ENCODE data around the gene ASPN.
A peak's percentile ranks its signal among the peaks of the same experiment; 100 is the strongest.

The ASPN gene

DNA sequence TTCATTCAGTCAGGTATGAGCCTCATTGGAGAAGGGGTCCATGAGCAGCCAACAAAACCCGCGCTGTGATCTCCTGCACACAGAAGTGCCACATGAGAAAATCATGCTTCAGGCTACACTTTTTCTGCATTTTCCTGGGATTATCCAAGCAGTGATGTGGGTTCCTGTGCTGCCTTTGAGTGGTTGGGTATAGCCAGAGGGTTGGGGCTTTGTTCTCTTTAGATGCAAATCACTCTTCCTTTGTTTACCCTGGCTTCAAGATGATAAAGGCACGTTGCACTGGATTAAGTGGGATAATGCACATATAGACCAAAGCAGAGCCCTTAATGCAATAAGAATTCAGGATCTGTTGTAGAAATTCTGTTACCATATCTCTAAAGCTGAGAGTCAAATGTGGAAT, 34.7 kb upstream of the ASPN start:
- Histone ChIP-seq H3K27ac (ENCODE audit: low read depth, low read length) (peak overlapping the region; percentile 0), H3K9ac (ENCODE audit: low read depth, low read length) (no peak overlapping the region), H3K27me3 (ENCODE audit: control insufficient read depth, insufficient read depth, low read length) (no peaks in the 10 kb centered on the region), H3K9me3 (ENCODE audit: control insufficient read depth, insufficient read depth, low read length) (no peaks in the 10 kb centered on the region), H3K4me3 (ENCODE audit: low read depth, low read length) (no peak overlapping the region), H3K36me3 (ENCODE audit: control insufficient read depth, insufficient read depth, low read length) (no peaks in the 10 kb centered on the region), H3K4me1 (ENCODE audit: control insufficient read depth, insufficient read depth, low read length) (peaks cover 9% of the 10 kb centered on the region)

DNA sequence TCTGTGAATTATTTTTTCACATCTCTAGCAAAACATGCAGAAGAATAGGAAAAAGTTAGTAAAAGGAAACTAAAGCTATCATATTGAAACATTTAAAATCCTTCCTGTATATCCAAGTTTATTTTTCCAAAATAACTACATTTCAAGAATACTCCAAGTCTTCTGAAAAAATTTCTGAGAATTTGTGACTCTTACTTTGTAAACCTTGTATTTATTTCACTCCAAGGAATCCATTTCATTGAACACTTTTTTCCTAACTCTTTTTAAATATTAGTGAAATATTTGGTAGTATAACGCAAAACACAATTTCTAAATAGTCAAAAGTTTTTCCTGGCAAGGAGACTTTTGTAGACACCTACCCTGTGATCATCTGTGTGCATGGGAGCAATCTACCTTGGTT, 34.2 kb upstream of the ASPN start:
- H3K4me1 ChIP-seq (ENCODE audit: control insufficient read depth, insufficient read depth, low read length), result peaks cover 9% of the 10 kb centered on the region
- no peaks in the 10 kb centered on the region for H3K27me3 ChIP-seq (ENCODE audit: control insufficient read depth, insufficient read depth, low read length)

DNA sequence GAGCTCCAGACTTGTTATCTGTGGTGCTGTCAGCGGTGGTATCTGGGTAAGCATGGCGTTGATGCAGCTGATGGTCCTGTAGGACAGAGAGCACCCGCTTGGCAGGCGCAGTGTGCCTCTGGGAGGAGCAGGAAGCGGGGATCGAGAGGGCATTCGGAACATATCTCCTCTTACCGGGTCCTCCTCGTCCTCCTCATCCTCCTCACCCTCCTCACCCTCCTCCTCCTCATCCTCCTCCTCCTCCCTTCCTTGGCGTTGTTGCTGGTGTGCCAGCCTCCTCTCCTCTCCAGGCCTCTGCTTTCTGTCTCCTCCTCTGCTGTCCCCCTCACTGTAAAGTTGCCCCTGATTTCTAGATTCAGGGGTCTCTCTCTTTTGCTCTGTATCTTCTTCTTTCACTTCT, 32.3 kb upstream of the ASPN start:
- Histone ChIP-seq H3K27ac (ENCODE audit: low read depth, low read length) (no peak overlapping the region), H3K36me3 (ENCODE audit: control insufficient read depth, insufficient read depth, low read length) (no peaks in the 10 kb centered on the region), H3K9ac (ENCODE audit: low read depth, low read length) (no peak overlapping the region), H3K4me1 (ENCODE audit: control insufficient read depth, insufficient read depth, low read length) (peaks cover 9% of the 10 kb centered on the region), H3K4me3 (ENCODE audit: low read depth, low read length) (no peak overlapping the region), H3K27me3 (ENCODE audit: control insufficient read depth, insufficient read depth, low read length) (no peaks in the 10 kb centered on the region), H3K9me3 (ENCODE audit: control insufficient read depth, insufficient read depth, low read length) (no peaks in the 10 kb centered on the region)

More for the DNA sequence above, 34.2 kb upstream of the ASPN start:
- Histone ChIP-seq H3K9me3 (ENCODE audit: control insufficient read depth, insufficient read depth, low read length) (no peaks in the 10 kb centered on the region), H3K9ac (ENCODE audit: low read depth, low read length) (no peak overlapping the region), H3K36me3 (ENCODE audit: control insufficient read depth, insufficient read depth, low read length) (no peaks in the 10 kb centered on the region), H3K27ac (ENCODE audit: low read depth, low read length) (peak overlapping the region; percentile 0), H3K4me3 (ENCODE audit: low read depth, low read length) (no peak overlapping the region)

GRCh38 chr9:92513349-92513748, 31.0 kb upstream of the ASPN start:
- Histone ChIP-seq H3K27ac (ENCODE audit: low read depth, low read length) (no peak overlapping the region), H3K36me3 (ENCODE audit: control insufficient read depth, insufficient read depth, low read length) (no peaks in the 10 kb centered on the region), H3K4me3 (ENCODE audit: low read depth, low read length) (no peak overlapping the region), H3K27me3 (ENCODE audit: control insufficient read depth, insufficient read depth, low read length) (no peaks in the 10 kb centered on the region), H3K4me1 (ENCODE audit: control insufficient read depth, insufficient read depth, low read length) (peaks cover 9% of the 10 kb centered on the region), H3K9me3 (ENCODE audit: control insufficient read depth, insufficient read depth, low read length) (no peaks in the 10 kb centered on the region), H3K9ac (ENCODE audit: low read depth, low read length) (no peak overlapping the region)

GRCh38 chr9:92512622-92513021, 30.3 kb upstream of the ASPN start:
- no peak overlapping the region for H3K4me3 ChIP-seq (ENCODE audit: low read depth, low read length)
- H3K9me3 ChIP-seq (ENCODE audit: control insufficient read depth, insufficient read depth, low read length), result no peaks in the 10 kb centered on the region
- peaks cover 9% of the 10 kb centered on the region for H3K4me1 ChIP-seq (ENCODE audit: control insufficient read depth, insufficient read depth, low read length)
- no peak overlapping the region for H3K27ac ChIP-seq (ENCODE audit: low read depth, low read length)
- H3K9ac ChIP-seq (ENCODE audit: low read depth, low read length), result no peak overlapping the region
- H3K36me3 ChIP-seq (ENCODE audit: control insufficient read depth, insufficient read depth, low read length), result no peaks in the 10 kb centered on the region
- no peaks in the 10 kb centered on the region for H3K27me3 ChIP-seq (ENCODE audit: control insufficient read depth, insufficient read depth, low read length)

DNA sequence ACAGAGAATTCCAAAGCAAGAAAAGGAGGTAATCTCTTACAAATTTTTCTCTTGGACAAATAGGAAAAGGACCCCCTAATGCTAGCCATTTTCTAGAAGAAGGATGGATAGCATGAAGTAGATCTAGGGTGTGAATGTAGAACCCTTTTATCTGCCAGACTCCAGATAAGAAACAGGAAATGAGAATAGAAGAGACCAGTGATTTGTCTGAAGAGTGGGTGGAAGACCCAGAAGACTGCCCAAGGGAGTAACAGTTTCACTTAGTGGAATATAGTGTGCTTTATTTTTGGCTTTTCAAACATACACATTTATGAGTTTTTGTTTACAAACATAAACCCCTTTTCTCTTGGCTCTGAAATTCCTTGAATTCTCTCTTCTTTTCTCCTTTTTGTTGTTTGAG, 28.4 kb upstream of the ASPN start:
- Histone ChIP-seq H3K4me1 (ENCODE audit: control insufficient read depth, insufficient read depth, low read length) (no peaks in the 10 kb centered on the region; the same call in 1 of the 2 replicates), H3K36me3 (ENCODE audit: control insufficient read depth, insufficient read depth, low read length) (no peaks in the 10 kb centered on the region), H3K4me3 (ENCODE audit: low read depth, low read length) (no peak overlapping the region), H3K27me3 (ENCODE audit: control insufficient read depth, insufficient read depth, low read length) (no peaks in the 10 kb centered on the region), H3K9me3 (ENCODE audit: control insufficient read depth, insufficient read depth, low read length) (no peaks in the 10 kb centered on the region), H3K27ac (ENCODE audit: low read depth, low read length) (no peak overlapping the region), H3K9ac (ENCODE audit: low read depth, low read length) (no peak overlapping the region)

GRCh38 chr9:92509050-92509449, 26.7 kb upstream of the ASPN start:
- H3K9ac ChIP-seq (ENCODE audit: low read depth, low read length), result no peak overlapping the region
- no peaks in the 10 kb centered on the region for H3K36me3 ChIP-seq (ENCODE audit: control insufficient read depth, insufficient read depth, low read length)
- H3K27ac ChIP-seq (ENCODE audit: low read depth, low read length), result no peak overlapping the region
- no peaks in the 10 kb centered on the region for H3K27me3 ChIP-seq (ENCODE audit: control insufficient read depth, insufficient read depth, low read length)
- H3K4me3 ChIP-seq (ENCODE audit: low read depth, low read length), result no peak overlapping the region
- H3K9me3 ChIP-seq (ENCODE audit: control insufficient read depth, insufficient read depth, low read length), result no peaks in the 10 kb centered on the region
- peaks cover 5% of the 10 kb centered on the region; the same call in 1 of the 2 replicates for H3K4me1 ChIP-seq (ENCODE audit: control insufficient read depth, insufficient read depth, low read length)

DNA sequence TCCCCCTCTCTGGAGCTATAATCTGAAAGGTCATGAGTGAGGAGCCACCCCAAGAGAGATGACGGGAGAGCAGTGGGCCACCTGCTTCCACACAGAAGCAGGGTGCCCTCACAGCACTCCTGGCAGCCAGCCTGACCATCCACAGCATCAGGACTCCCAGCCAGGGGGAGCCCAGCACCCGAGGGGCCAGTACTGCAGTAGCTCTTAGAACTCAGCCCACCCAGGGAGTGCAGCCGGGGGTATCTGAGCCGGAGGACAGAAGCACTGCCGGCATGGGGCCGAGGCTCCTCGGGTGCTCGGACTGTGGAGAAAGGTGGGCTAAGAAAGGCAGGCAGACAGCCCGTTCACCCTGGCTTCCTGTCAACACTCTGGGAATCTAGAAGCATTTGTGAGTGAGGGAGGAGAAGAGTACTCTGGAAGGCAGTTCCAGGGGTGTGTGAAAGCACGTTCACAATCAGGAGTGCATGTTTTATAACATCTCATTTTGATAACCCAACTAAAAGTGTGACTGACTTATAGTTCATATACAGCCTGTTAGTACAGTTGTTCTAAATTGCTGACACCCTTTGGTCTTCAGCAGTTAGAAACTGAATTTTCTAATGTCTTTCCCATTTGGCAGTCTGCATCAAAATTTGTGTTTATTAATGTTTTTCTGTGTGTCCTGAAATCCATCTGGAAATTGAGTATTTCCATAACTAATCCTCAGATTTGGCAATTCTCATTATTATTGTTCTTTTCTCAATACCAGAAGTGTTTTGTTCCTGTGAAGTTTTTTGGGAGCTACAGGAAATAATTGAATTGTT, 25.9 kb upstream of the ASPN start:
- peaks cover 9% of the 10 kb centered on the region for H3K4me1 ChIP-seq (ENCODE audit: control insufficient read depth, insufficient read depth, low read length)
- no peaks in the 10 kb centered on the region for H3K27me3 ChIP-seq (ENCODE audit: control insufficient read depth, insufficient read depth, low read length)
- H3K36me3 ChIP-seq (ENCODE audit: control insufficient read depth, insufficient read depth, low read length), result no peaks in the 10 kb centered on the region
- no peak overlapping the region for H3K9ac ChIP-seq (ENCODE audit: low read depth, low read length)
- no peak overlapping the region for H3K27ac ChIP-seq (ENCODE audit: low read depth, low read length)
- H3K4me3 ChIP-seq (ENCODE audit: low read depth, low read length), result no peak overlapping the region
- H3K9me3 ChIP-seq (ENCODE audit: control insufficient read depth, insufficient read depth, low read length), result no peaks in the 10 kb centered on the region

DNA sequence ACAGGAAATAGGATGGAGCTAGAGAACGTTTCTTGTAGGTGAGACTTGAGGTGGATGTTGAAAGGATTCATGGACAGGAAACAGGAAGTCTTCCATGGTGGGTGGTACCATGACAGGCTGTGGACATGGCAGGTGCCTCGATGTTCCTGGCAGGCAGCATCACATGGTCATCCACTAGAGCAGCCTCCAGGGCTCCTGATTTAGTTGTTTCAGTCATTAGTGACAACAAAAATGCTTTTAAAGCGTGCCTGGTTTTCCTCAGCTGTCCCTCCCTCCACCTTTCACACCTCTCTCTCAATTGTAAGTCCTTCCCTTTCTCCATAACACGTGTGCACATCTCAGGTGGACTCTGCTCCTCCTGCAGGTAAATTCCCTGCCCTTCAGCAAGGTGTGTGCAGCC, 25.2 kb upstream of the ASPN start:
- Histone ChIP-seq H3K9ac (ENCODE audit: low read depth, low read length) (no peak overlapping the region), H3K9me3 (ENCODE audit: control insufficient read depth, insufficient read depth, low read length) (no peaks in the 10 kb centered on the region), H3K4me3 (ENCODE audit: low read depth, low read length) (no peak overlapping the region), H3K27ac (ENCODE audit: low read depth, low read length) (no peak overlapping the region), H3K27me3 (ENCODE audit: control insufficient read depth, insufficient read depth, low read length) (no peaks in the 10 kb centered on the region), H3K36me3 (ENCODE audit: control insufficient read depth, insufficient read depth, low read length) (no peaks in the 10 kb centered on the region), H3K4me1 (ENCODE audit: control insufficient read depth, insufficient read depth, low read length) (peaks cover 9% of the 10 kb centered on the region)

DNA sequence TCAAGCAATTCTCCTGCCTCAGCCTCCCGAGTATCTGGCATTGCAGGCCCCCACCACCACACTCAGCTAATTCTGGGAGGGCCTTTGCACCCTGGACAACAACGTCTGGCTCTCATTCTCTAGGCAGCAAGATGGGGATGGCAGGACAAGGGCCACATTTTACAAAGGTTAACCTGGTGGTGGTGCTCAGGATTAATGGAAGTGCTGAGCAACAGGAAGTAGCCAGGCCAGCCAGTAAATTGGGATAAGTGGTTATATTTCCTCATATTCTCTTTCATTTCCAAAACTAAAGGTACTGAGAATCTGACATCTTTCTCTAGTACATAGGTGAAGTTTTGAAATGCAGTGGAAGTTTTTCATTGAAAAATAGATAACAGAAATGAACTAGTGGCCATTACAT, 24.7 kb upstream of the ASPN start:
- no peaks in the 10 kb centered on the region for H3K36me3 ChIP-seq (ENCODE audit: control insufficient read depth, insufficient read depth, low read length)
- no peak overlapping the region for H3K4me3 ChIP-seq (ENCODE audit: low read depth, low read length)
- H3K9ac ChIP-seq (ENCODE audit: low read depth, low read length), result no peak overlapping the region
- no peaks in the 10 kb centered on the region for H3K9me3 ChIP-seq (ENCODE audit: control insufficient read depth, insufficient read depth, low read length)
- no peak overlapping the region for H3K27ac ChIP-seq (ENCODE audit: low read depth, low read length)
- H3K27me3 ChIP-seq (ENCODE audit: control insufficient read depth, insufficient read depth, low read length), result no peaks in the 10 kb centered on the region
- H3K4me1 ChIP-seq (ENCODE audit: control insufficient read depth, insufficient read depth, low read length), result peaks cover 9% of the 10 kb centered on the region

DNA sequence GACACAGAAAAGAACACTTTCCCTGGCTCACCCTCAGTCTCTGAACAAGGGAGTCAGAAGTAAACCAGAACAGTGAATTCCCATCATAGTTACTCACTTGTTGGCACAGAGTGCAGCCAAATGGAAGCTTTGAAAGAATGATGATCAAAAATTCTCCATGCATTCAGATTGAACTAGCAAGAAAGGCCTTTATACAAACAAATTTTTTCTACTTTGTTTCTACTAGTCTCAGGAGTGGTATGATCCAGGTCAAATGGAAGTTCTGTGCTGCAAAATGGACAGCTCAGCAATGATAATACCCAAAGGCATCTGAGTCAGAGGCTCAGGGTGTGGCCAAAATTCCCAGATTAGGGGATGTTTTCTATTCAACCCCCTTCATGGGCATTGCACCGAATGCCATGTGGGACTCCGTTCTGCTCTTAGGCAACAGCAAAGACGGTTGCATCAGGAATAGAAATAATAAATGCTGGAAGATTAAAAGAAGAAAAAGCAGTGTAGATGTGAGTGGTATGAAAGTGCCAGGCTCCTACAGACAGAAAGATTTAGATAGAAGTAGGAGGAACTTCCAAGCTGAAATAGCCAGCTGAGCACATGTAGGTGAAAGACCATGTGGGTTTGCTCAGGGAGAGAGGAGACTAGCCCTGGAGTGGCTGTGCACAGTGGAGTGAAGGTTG, 24.0 kb upstream of the ASPN start:
- H3K9me3 ChIP-seq (ENCODE audit: control insufficient read depth, insufficient read depth, low read length), result no peaks in the 10 kb centered on the region
- no peaks in the 10 kb centered on the region for H3K27me3 ChIP-seq (ENCODE audit: control insufficient read depth, insufficient read depth, low read length)
- no peak overlapping the region for H3K27ac ChIP-seq (ENCODE audit: low read depth, low read length)
- no peak overlapping the region for H3K4me3 ChIP-seq (ENCODE audit: low read depth, low read length)
- H3K36me3 ChIP-seq (ENCODE audit: control insufficient read depth, insufficient read depth, low read length), result no peaks in the 10 kb centered on the region
- H3K9ac ChIP-seq (ENCODE audit: low read depth, low read length), result no peak overlapping the region
- H3K4me1 ChIP-seq (ENCODE audit: control insufficient read depth, insufficient read depth, low read length), result peaks cover 9% of the 10 kb centered on the region
